Activated CD4-positive, alpha-beta T cell treated with anti-CD3 and anti-CD28 coated beads, Interleukin-10, Interleukin-2, amounts not matched to agents 100 ng/mL and 50 ng/mL, durations not matched to agents 16 hours and 8 hours (primary cell): ENCODE measurements around the gene BRCA1.

ENCODE experiments used
- DNase-seq: peaks from one replicate; pipeline ENCODE4 v3.0.0-alpha.2; 2020

Gene BRCA1

GRCh38 chr17:43024407-43025289, 100.5 kb downstream of the BRCA1 start, which contains the start of gene RND2:
TSS of gene RND2 (plus strand) at chr17:43025231. CDS start at chr17:43025348, 117 bp downstream.
- peak; percentile 75 for DNase-seq

- DNase-seq = peak; percentile 61
Measured at GRCh38 chr17:43021741-43022512, 103.2 kb downstream of the BRCA1 start, which contains the start of gene VAT1. TSS of gene VAT1 (minus strand) at chr17:43022385. CDS start at chr17:43022322, 63 bp downstream.

- DNase-seq = no peak
Measured at GRCh38 chr17:43020789-43021740, 104.1 kb downstream of the BRCA1 start.

- DNase-seq = no peak
Measured at GRCh38 chr17:43020030-43020621, 105.0 kb downstream of the BRCA1 start.

- DNase-seq = no peak
Measured at GRCh38 chr17:43019418-43019817, 105.7 kb downstream of the BRCA1 start.

- DNase-seq = no peak
Measured at GRCh38 chr17:43018932-43019331, 106.2 kb downstream of the BRCA1 start.

- no peak for DNase-seq
Measured at GRCh38 chr17:43018008-43018853, 106.9 kb downstream of the BRCA1 start.

GRCh38 chr17:43016216-43016615, 108.9 kb downstream of the BRCA1 start:
- DNase-seq = no peak

- DNase-seq = no peak
Measured at GRCh38 chr17:43015579-43015978, 109.6 kb downstream of the BRCA1 start.

GRCh38 chr17:43014649-43015542, 110.3 kb downstream of the BRCA1 start:
- no peak for DNase-seq

- DNase-seq = no peak
Measured at GRCh38 chr17:43014020-43014648, 111.0 kb downstream of the BRCA1 start.

- DNase-seq = no peak
Measured at GRCh38 chr17:43013296-43013695, 111.9 kb downstream of the BRCA1 start.

GRCh38 chr17:43011728-43012472, 113.3 kb downstream of the BRCA1 start:
- no peak for DNase-seq

GRCh38 chr17:43010667-43011308, 114.4 kb downstream of the BRCA1 start:
- no peak for DNase-seq

GRCh38 chr17:43006639-43007551, 118.3 kb downstream of the BRCA1 start, which contains the start of gene IFI35:
TSS of gene IFI35 (plus strand) at chr17:43006784. CDS start at chr17:43006948, 164 bp downstream.
- DNase-seq = peak; percentile 91

- DNase-seq = no peak
Measured at GRCh38 chr17:43003542-43004172, 121.5 kb downstream of the BRCA1 start.
